HepG2 (cell line): Measurements from ENCODE around the gene HEXIM1. TPM values are rescaled to one million over a fixed set of nuclear protein-coding genes. Genes with fewer than 3 reads are reported as not detected.

Source experiments
- ATF2 ChIP-seq: sonication (generic); formaldehyde crosslinking; IDR thresholded peaks from 2 replicates; pipeline ENCODE4 v1.4.0; 2020; ENCODE audit warnings: missing genetic modification reagents
- CBFB ChIP-seq: sonication (generic); formaldehyde crosslinking; IDR thresholded peaks from 2 replicates; pipeline ENCODE4 v1.4.0; 2020; ENCODE audit warnings: missing genetic modification reagents
- CEBPB ChIP-seq: IDR thresholded peaks from 2 replicates; pipeline ENCODE4 v1.6.1; 2011; ENCODE audit warnings: low read depth, low read length, improper control_type of control experiment, borderline replicate concordance
- CREM ChIP-seq, 2 experiments: sonication (generic) in 1 of 2; formaldehyde crosslinking in 1 of 2; IDR thresholded peaks; 2 replicates each; pipeline versions ENCODE4 v1.4.0 to v1.6.1; 2016 to 2020; ENCODE audit warnings: antibody characterized with exemption in 1 of 2, mild to moderate bottlenecking in 1 of 2, missing genetic modification reagents in 1 of 2
- HCFC1 ChIP-seq: fragments of 150-350 bp; IDR thresholded peaks from 2 replicates; pipeline ENCODE4 v1.6.1; 2014; ENCODE audit warnings: low read depth, low read length
- KLF16 ChIP-seq, 2 experiments: sonication (generic) in 1 of 2; formaldehyde crosslinking in 1 of 2; IDR thresholded peaks; 2 replicates each; pipeline versions ENCODE4 v1.6.1 to v1.8.0; 2016 to 2023; ENCODE audit warnings: missing genetic modification reagents in 2 of 2, missing compliant biosample characterization in 1 of 2
- KLF9 ChIP-seq: IDR thresholded peaks from 2 replicates; pipeline ENCODE4 v1.6.1; 2016; ENCODE audit warnings: low read depth
- MED13 ChIP-seq: sonication (generic); formaldehyde crosslinking; IDR thresholded peaks from 2 replicates; pipeline ENCODE4 v1.5.0; 2020; ENCODE audit warnings: missing genetic modification reagents
- PAF1 ChIP-seq: IDR thresholded peaks from 2 replicates; pipeline ENCODE4 v1.6.1; 2016; ENCODE audit warnings: missing genetic modification reagents, missing compliant biosample characterization
- SNAPC5 ChIP-seq: sonication (generic); formaldehyde crosslinking; IDR thresholded peaks from 2 replicates; pipeline ENCODE4 v1.8.1; 2023; ENCODE audit warnings: mild to moderate bottlenecking, missing genetic modification reagents, borderline replicate concordance
- TBX2 ChIP-seq: sonication (generic); formaldehyde crosslinking; IDR thresholded peaks from 2 replicates; pipeline ENCODE4 v1.5.0; 2020; ENCODE audit warnings: missing genetic modification reagents, mild to moderate bottlenecking, borderline replicate concordance
- ZFP1 ChIP-seq: IDR thresholded peaks from 2 replicates; pipeline ENCODE4 v1.6.1; 2016
- ZNF136 ChIP-seq: sonication (generic); formaldehyde crosslinking; IDR thresholded peaks from 2 replicates; pipeline ENCODE4 v1.8.1; 2022; ENCODE audit warnings: low read depth, mild to moderate bottlenecking, moderate library complexity, missing genetic modification reagents
- ZNF232 ChIP-seq: sonication (generic); formaldehyde crosslinking; IDR thresholded peaks from 2 replicates; pipeline ENCODE4 v1.4.0; 2020; ENCODE audit warnings: missing genetic modification reagents, borderline replicate concordance
- ZNF264 ChIP-seq: sonication (generic); formaldehyde crosslinking; IDR thresholded peaks from 2 replicates; pipeline ENCODE4 v1.4.0; 2020; ENCODE audit warnings: missing genetic modification reagents
- ZNF331 ChIP-seq: sonication (generic); formaldehyde crosslinking; IDR thresholded peaks from 2 replicates; pipeline ENCODE4 v1.4.0; 2020; ENCODE audit warnings: missing genetic modification reagents
- ZNF546 ChIP-seq: sonication (generic); formaldehyde crosslinking; conservative IDR thresholded peaks from 2 replicates; pipeline ENCODE4 v1.8.1; 2023; ENCODE audit warnings: mild to moderate bottlenecking, missing genetic modification reagents
- ZNF557 ChIP-seq: sonication (generic); formaldehyde crosslinking; IDR thresholded peaks from 2 replicates; pipeline ENCODE4 v1.4.0; 2020; ENCODE audit warnings: missing genetic modification reagents
- ZNF614 ChIP-seq: IDR thresholded peaks from 2 replicates; pipeline ENCODE4 v1.6.1; 2018; ENCODE audit warnings: missing biosample characterization, missing genetic modification reagents, inconsistent platforms, borderline replicate concordance
- ZSCAN25 ChIP-seq: sonication (generic); formaldehyde crosslinking; IDR thresholded peaks from 2 replicates; pipeline ENCODE4 v1.8.0; 2022; ENCODE audit warnings: mild to moderate bottlenecking, missing genetic modification reagents
- ZSCAN29 ChIP-seq: sonication (generic); formaldehyde crosslinking; conservative IDR thresholded peaks from 2 replicates; pipeline ENCODE4 v1.4.0; 2020; ENCODE audit warnings: mild to moderate bottlenecking, missing genetic modification reagents
- polyA plus RNA-seq, 8 experiments: library from polyadenylated mRNA; depleted of rRNA in 3 of 8; stranded (reverse) in 7 of 8; unstranded in 1 of 8; fragments of >200 nt; fragmentation: Illumina TruSeq in 4 of 8; extraction: Trizol in 4 of 8; gene quantifications; 2 replicates each; pipeline versions ENCODE4 v1.2.1 to v1.2.3, GENCODE V29; 2011 to 2016; ENCODE audit warnings: low read depth in 4 of 8, missing spikeins in 1 of 8, mixed read lengths in 1 of 8; ENCODE audit not compliant: insufficient read depth in 1 of 8
- total RNA-seq, 5 experiments: library from RNA; depleted of rRNA; stranded (reverse); fragments of >200 nt; fragmentation: Illumina TruSeq; extraction: Trizol; gene quantifications; 2 replicates each; pipeline ENCODE4 v1.2.3, GENCODE V29; 2016; ENCODE audit warnings: low read depth in 1 of 5
- TF ChIP-seq, protein P1 (sequence below): sonication (generic); formaldehyde crosslinking; IDR thresholded peaks from 2 replicates; pipeline ENCODE4 v1.5.1; 2020; ENCODE audit warnings: mild to moderate bottlenecking, missing genetic modification reagents, borderline replicate concordance
- TF ChIP-seq, protein P2 (sequence below): sonication (generic); formaldehyde crosslinking; IDR thresholded peaks from 2 replicates; pipeline ENCODE4 v1.8.1; 2023; ENCODE audit warnings: missing genetic modification reagents, inconsistent platforms, borderline replicate concordance
- TF ChIP-seq, protein P3 (sequence below): sonication (generic); formaldehyde crosslinking; IDR thresholded peaks from 2 replicates; pipeline ENCODE4 v1.5.0; 2020; ENCODE audit warnings: mild to moderate bottlenecking, low read depth, missing genetic modification reagents, borderline replicate concordance
- TF ChIP-seq, protein P4 (sequence below): IDR thresholded peaks from 2 replicates; pipeline ENCODE4 v1.6.1; 2016; ENCODE audit warnings: low read depth, borderline replicate concordance

HEXIM1 gene
- total and polyA plus RNA-seq, 2 of the 13 experiments (the other 11 are each of a cell fraction or from before 2014, with no cell fraction given) = 10.5 to 16.6 TPM

- TF ChIP-seq ZNF232 (CRISPR knock-in tag) (peak; percentile 81; the same call in 1 of the 2 replicates), KLF9 (no peak), MED13 (peak; percentile 70; the same call in 1 of the 2 replicates), ZNF264 (CRISPR knock-in tag) (peak; percentile 83), CBFB (CRISPR knock-in tag) (peak; percentile 29; the same call in 1 of the 2 replicates), ZFP1 (CRISPR knock-in tag) (0 out of 2 replicates have a peak, but pooled peaks have one; percentile 8), ATF2 (CRISPR knock-in tag) (peak; percentile 25; the same call in 1 of the 2 replicates), ZNF614 (peak; percentile 29; the same call in 1 of the 2 replicates), ZNF546 (CRISPR knock-in tag) (no peak; the same call in 1 of the 2 replicates), CEBPB (0 out of 2 replicates have a peak, but pooled peaks have one; percentile 7), ZNF331 (0 out of 2 replicates have a peak, but pooled peaks have one; percentile 17), TBX2 (CRISPR knock-in tag) (peak; percentile 70; the same call in 1 of the 2 replicates), ZNF557 (CRISPR knock-in tag) (peak; percentile 84; the same call in 1 of the 2 replicates), CREM (IDR thresholded peaks at IDR 0.05) (no peak), CREM (CRISPR knock-in tag; IDR thresholded peaks at IDR 0.05) (no peak), ZNF136 (CRISPR knock-in tag) (no peak; the same call in 1 of the 2 replicates), HCFC1 (no peak), PAF1 (CRISPR knock-in tag) (peak; percentile 47; the same call in 1 of the 2 replicates), ZSCAN25 (CRISPR knock-in tag) (peak; percentile 32), ZSCAN29 (peak; percentile 76), KLF16 (CRISPR knock-in tag; IDR thresholded peaks at IDR 0.05) (no peak; a peak in 2 of 4 replicates), SNAPC5 (no peak)
- TF ChIP-seq, protein P1, sequence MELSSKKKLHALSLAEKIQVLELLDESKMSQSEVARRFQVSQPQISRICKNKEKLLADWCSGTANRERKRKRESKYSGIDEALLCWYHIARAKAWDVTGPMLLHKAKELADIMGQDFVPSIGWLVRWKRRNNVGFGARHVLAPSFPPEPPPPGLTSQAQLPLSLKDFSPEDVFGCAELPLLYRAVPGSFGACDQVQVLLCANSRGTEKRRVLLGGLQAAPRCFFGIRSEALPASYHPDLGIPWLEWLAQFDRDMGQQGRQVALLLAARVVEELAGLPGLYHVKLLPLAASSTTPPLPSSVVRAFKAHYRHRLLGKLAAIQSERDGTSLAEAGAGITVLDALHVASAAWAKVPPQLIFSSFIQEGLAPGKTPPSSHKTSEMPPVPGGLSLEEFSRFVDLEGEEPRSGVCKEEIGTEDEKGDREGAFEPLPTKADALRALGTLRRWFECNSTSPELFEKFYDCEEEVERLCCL = peak; percentile 93
- TF ChIP-seq, protein P2, sequence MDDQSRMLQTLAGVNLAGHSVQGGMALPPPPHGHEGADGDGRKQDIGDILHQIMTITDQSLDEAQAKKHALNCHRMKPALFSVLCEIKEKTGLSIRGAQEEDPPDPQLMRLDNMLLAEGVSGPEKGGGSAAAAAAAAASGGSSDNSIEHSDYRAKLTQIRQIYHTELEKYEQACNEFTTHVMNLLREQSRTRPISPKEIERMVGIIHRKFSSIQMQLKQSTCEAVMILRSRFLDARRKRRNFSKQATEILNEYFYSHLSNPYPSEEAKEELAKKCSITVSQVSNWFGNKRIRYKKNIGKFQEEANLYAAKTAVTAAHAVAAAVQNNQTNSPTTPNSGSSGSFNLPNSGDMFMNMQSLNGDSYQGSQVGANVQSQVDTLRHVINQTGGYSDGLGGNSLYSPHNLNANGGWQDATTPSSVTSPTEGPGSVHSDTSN (CRISPR knock-in tag) = peak; percentile 88
- TF ChIP-seq, protein P3, sequence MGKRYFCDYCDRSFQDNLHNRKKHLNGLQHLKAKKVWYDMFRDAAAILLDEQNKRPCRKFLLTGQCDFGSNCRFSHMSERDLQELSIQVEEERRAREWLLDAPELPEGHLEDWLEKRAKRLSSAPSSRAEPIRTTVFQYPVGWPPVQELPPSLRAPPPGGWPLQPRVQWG (CRISPR knock-in tag) = no peak; the same call in 1 of the 2 replicates
- TF ChIP-seq, protein P4, sequence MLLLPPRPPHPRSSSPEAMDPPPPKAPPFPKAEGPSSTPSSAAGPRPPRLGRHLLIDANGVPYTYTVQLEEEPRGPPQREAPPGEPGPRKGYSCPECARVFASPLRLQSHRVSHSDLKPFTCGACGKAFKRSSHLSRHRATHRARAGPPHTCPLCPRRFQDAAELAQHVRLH (CRISPR knock-in tag) = 0 out of 2 replicates have a peak, but pooled peaks have one; percentile 82
Observed at GRCh38 chr17:45160447-45161287, 12.4 kb downstream of the HEXIM1 start (continued).
